D721Med (cell line): Measurements from ENCODE around the gene NIPAL3.

Source experiments
- DNase-seq: peaks from one replicate; pipeline ENCODE4 v3.0.0; 2011; ENCODE audit warnings: low spot score; ENCODE audit not compliant: insufficient read length
- FAIRE-seq: peaks from 2 replicates; lab custom pipeline; 2011; peaks lifted over from hg19 to GRCh38; lab: Jason Lieb, UNC
- CTCF ChIP-seq: IDR thresholded peaks from 2 replicates; pipeline ENCODE4 v1.5.1; 2012; ENCODE audit warnings: mild to moderate bottlenecking, control low read depth; ENCODE audit not compliant: insufficient read depth; ENCODE audit errors: missing control alignments

NIPAL3 gene

GRCh38 chr1:24426744-24427544, 11.3 kb downstream of the NIPAL3 start:
- TF ChIP-seq CTCF, result no peak
- no peak for FAIRE-seq
- no peak for DNase-seq

- no peak for TF ChIP-seq CTCF
- no peak for DNase-seq
- FAIRE-seq, result no peak
Measured at GRCh38 chr1:24427545-24427862, 11.9 kb downstream of the NIPAL3 start.

GRCh38 chr1:24435782-24436365, 20.3 kb downstream of the NIPAL3 start:
- no peak for FAIRE-seq
- TF ChIP-seq CTCF, result no peak
- no peak for DNase-seq

- FAIRE-seq, result no peak
- no peak for TF ChIP-seq CTCF
- DNase-seq, result no peak
Measured at GRCh38 chr1:24437631-24438396, 22.2 kb downstream of the NIPAL3 start.

GRCh38 chr1:24438423-24438901, 22.9 kb downstream of the NIPAL3 start:
- DNase-seq, result no peak

GRCh38 chr1:24440436-24440835, 24.8 kb downstream of the NIPAL3 start:
- DNase-seq, result no peak
- FAIRE-seq, result no peak
- no peak for TF ChIP-seq CTCF

More at GRCh38 chr1:24438423-24438901, 22.9 kb downstream of the NIPAL3 start:
- FAIRE-seq, result no peak
- TF ChIP-seq CTCF, result no peak
